ENCODE measurements around the gene ZNF791.
"Not testable (repeated sequence)": the region's sequence is repeated elsewhere in the genome, so short reads cannot be mapped to it uniquely, and the experiment has no call there.

Gene ZNF791

GRCh38 chr19:12636631-12637030, 25.9 kb downstream of the ZNF791 start:
- DNase-seq, result no peak

GRCh38 chr19:12638611-12639182, 28.0 kb downstream of the ZNF791 start:
- DNase-seq, result no peak

DNA sequence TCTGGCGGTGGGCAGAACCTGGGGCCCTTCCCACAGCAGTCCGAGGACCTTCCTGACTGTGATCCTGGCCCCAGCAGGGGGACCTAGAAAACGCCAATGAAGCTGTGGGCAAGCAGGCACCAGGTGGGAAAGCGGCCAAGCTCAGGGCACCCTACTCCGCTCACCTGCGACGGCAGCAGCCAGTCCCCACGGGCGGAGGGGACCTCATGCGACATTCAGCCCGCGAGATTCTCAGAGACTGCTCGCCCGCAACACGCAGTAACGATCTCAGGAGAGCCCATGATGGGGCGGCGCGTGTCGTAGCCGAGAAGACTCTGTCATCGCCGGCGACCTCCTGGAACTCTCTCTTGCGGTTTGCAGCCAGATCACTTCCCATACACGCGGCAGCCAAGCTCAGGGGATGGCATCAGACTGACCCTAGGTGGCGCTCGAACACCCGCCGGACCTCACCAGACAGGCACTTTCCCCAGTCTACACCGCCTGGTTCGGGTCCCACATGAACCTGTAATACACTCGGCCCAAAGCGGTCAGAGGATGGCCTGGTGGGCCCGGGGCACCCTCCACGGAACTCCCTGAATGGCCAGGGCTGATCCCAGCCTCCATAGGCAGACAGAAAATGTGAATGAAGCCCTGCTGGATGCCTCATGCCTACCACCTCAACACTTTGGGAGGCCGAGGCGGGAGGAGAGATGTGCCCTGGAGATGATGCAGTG, 29.3 kb downstream of the ZNF791 start:
- peak; percentile 85 for DNase-seq

DNA sequence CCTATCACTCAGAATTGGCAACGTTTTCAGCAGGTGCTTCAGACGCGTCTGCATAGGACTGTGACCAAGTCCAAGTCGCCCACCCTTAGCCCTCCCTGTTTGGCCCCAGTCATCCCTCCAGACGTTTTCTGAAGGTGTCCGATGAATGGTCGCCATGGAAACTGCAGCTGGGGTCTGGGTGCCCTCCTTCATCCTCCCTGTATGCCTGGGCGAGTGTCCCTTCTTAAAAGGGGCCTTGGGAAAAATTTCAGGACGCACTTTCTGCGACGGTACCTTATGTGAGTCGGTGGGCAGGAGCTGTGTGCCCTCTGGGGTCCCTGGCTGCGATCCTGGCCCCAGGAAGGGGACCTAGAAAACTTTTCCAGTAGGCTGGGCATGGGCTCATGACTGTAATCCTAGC, 30.7 kb downstream of the ZNF791 start:
- DNase-seq, result no peak

GRCh38 chr19:12642506-12642905, 31.8 kb downstream of the ZNF791 start:
- DNase-seq, result no peak

- DNase-seq, result not testable (repeated sequence)
Measured at GRCh38 chr19:12643716-12644115, 33.0 kb downstream of the ZNF791 start.

- no peak for DNase-seq
Measured at GRCh38 chr19:12646551-12646950, 35.8 kb downstream of the ZNF791 start.

DNA sequence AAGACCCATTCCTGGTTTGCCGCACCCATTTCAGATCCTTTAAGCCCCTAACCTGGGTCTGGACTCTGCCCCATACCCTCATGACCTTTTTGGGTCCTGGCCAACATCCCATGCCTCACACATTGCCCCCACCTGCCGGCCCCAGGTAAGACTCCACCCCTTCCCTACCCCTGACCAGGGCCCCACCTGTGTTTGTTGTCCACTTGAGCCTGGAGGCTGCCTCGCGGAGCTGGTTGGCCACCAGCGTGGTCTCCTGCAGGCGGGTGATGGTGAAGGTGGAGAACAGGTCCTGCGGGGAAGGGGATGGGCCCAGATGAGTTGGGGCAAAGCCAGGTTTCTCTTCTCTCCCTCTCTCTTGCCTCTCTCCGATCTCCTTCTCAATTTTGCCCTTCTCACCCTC, 36.3 kb downstream of the ZNF791 start:
- no peak for DNase-seq

DNA sequence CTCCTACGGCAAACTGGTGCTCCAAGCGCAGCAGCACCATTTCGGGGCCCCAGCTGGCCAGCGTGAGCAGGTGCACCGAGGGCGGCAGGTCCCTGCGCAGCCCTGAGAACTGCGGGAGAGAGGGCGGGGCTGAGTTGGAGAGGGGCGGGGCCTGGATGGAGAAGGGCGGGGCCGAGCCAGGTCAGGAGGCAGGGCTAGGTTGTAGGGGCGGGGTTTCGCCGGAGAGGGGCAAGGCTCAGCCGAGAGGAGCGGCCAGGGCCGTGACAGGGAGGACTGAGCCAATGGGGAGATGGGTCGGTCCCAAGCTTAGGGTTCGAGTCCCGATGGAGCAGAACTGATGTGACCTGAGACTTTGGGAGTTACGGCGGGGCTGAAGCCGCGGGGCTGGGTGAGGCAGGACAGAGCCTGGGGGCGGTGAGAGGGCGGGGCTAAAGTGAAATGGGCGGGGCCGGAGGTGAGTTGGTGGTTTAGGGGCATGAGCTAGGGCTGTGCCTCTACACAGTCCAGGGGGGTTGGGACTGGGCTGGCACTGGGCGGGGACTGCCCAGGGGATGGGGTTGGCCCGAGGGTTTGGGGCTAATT, 36.9 kb downstream of the ZNF791 start:
- DNase-seq, result no peak

GRCh38 chr19:12648088-12648487, 37.4 kb downstream of the ZNF791 start:
- DNase-seq, result no peak

DNA sequence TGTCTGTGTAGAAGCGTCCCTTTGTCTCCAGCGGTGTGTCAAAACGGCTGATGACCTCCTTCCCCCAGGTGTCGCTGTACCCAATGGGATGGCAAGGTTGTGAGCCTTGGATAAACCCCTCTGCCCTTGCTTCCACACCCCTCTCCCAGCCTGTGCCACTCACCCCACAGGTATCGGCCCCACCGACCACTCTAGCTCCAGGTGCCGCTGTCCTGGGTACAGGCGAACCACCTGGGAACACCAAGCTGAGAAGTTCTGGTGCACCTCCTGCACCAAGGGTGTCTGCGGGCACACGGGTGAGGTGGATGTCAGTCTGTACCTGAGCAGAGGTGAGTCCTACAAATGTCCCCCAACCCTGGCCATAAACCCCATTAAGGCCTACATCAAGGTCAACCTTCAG, 39.2 kb downstream of the ZNF791 start:
- DNase-seq, result no peak

GRCh38 chr19:12652219-12652618, 41.5 kb downstream of the ZNF791 start:
- DNase-seq, result no peak

- no peak for DNase-seq
Measured at GRCh38 chr19:12655546-12655945, 44.8 kb downstream of the ZNF791 start.

DNA sequence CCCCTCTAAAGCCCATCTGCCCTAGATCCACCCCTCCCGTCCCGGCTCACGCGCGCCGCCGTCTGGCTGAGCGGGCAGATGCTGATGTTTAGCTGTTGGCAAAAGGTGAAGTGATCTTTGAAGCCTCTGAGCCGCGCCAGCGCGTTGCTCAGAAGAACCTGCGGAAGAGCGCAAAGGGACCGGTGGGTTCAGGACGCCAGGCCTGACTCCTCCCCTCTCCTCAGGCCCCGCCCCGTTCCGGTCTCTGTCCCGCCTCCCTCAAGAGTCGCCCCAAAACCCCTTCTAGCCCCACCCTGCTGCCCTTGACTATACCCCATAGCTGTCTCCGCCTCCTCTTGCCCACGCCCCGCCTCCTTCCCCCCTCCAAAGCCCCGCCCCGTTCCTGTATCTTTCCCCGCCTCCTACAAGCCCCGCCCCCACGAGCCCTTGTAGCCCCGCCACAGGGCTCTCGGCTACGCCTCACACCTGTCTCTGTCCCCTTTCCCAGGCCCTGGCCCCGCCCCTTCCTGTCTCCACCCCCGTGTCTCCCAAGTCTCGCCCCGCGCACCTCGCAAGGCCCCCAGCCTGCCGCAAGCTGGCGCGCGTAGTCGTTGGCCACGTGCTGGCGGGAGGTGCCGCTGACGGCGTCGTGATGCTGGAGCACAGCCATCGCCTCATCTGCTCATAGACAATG, 46.3 kb downstream of the ZNF791 start:
- DNase-seq, result no peak

DNA sequence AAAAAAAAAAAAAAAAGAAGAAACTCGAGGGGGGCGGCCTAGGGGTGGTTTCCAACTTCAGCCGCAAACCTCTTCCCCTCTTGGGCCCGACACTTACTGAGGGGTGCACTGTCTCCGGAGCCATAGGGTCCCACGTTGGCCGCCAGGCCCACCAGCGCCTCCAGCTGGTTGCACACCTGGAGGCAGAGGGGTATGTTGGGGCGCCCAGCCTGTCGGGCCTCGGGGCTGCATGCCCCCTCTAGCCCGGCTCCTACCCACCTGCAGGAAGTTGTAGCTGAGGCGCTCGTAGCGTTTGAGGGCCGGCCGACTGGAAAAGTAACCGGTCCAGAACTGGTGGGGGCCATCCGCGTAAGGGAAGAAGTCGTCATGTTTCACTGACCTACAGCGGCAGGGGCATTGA, 47.2 kb downstream of the ZNF791 start:
- DNase-seq, result no peak

GRCh38 chr19:12660980-12661379, 50.3 kb downstream of the ZNF791 start:
- no peak for DNase-seq

DNA sequence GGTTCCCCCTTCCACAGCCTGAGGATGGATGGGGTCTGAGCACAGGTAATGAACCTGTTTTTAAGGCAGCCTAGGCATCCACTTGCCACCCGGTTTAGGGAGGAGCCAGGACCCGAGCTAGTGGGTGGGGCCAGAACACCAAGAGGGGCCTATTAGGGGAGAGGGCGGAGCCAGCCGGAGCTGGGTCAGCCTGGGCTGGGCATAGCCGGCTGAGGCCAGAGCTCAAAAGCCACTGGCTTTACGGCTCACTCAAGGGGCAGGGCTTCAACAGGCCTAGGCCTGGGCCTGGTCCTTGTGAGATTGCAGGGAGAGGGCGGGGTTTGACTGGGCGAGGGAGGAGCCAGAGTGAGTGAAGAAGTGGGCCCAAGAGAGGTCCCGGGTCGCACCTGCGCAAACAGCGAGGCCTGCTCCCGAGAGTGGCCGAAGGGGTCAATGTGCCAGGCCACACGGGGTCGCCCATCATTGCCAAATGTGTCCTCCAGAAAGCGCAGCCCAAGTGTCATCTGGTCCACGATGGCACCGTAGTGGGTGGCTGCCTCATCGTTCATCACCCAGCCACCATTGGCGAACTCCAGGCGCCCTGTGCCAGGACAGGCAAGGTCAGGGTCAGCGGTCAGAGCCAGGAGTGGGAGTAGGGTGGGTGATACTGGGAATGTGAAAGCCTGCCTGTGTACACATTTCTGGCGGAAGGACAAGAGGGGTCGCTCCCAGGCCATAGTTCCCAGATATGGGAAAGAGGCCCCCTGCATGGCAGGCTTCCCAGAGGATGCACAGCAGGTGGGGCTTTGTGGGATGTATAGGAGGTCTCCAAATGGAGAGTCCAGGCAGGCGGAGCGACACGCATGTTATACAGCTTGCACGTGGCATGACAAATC, 53.9 kb downstream of the ZNF791 start:
- no peak for DNase-seq

- peak; percentile 63 for DNase-seq
Measured at GRCh38 chr19:12665281-12665573, 54.5 kb downstream of the ZNF791 start.

GRCh38 chr19:12665671-12666264, 55.0 kb downstream of the ZNF791 start:
- no peak for DNase-seq

GRCh38 chr19:12666265-12667048, 55.7 kb downstream of the ZNF791 start, which contains the start of the genes MAN2B1 and WDR83:
TSS of gene MAN2B1 (minus strand) at chr19:12666742. CDS start at chr19:12666701, 41 bp downstream.
TSS of gene WDR83 (plus strand) at chr19:12666807. CDS start at chr19:12669791, 2,984 bp downstream.
- DNase-seq, result peak; percentile 66

DNA sequence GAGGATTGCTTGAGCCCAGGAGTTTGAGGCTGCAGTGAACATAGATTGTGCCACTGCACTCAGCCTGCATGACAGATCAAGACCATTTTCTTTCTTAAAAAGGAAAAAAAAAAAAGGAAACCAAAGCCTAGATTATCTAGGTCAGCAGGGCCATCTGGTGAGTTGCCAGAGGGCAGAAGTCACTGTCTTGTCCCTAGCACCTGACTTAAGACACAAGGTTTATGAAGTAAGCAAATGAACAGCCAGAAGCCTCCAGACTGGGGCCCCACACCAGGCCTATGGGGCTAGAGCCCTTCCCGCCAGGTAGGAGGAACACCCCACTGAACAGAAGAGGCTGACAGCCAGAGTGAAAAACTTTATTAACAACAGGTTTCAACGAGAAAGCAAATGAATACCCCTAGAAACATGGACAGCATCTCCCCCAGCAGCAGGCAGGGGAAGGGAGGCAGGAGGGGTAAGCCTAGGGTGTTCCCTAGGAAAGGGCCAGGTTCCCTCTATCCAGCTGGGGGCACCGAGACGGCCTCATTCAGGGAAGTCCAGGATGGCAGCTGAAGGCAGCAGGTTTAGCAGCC, 57.1 kb downstream of the ZNF791 start:
- no peak for DNase-seq
